K562 (cell line): Measurements from ENCODE around the gene SURF4. TPM values are rescaled to one million over a fixed set of nuclear protein-coding genes. Genes with fewer than 3 reads are reported as not detected.

ENCODE experiments used
- CC2D1A ChIP-seq: fragments of 450-650 bp; IDR thresholded peaks from 2 replicates; pipeline ENCODE4 v1.6.1; 2017; ENCODE audit warnings: mild to moderate bottlenecking
- CHD4 ChIP-seq: fragments of 200-600 bp; sonication (generic); IDR thresholded peaks from 3 replicates; pipeline ENCODE4 v1.6.1; 2012; ENCODE audit warnings: low read depth, mild to moderate bottlenecking, mixed read lengths, low read length, inconsistent platforms; ENCODE audit not compliant: insufficient read depth, insufficient replicate concordance, poor library complexity, severe bottlenecking
- FIP1L1 ChIP-seq: fragments of 200-400 bp; formaldehyde crosslinking; IDR thresholded peaks from 2 replicates; pipeline ENCODE4 v1.6.1; 2018; ENCODE audit warnings: mild to moderate bottlenecking, low read depth, low read length; ENCODE audit not compliant: poor library complexity, severe bottlenecking
- POLR2H ChIP-seq: IDR thresholded peaks from 2 replicates; pipeline ENCODE4 v1.6.1; 2016; ENCODE audit warnings: missing genetic modification characterization, low read depth, mild to moderate bottlenecking, control low read depth, missing compliant biosample characterization, moderate library complexity
- PTBP1 ChIP-seq: fragments of 200-400 bp; formaldehyde crosslinking; IDR thresholded peaks from 2 replicates; pipeline ENCODE4 v1.6.1; 2017; ENCODE audit warnings: low read depth, low read length
- RUNX1 ChIP-seq: sonication (generic); IDR thresholded peaks from 2 replicates; pipeline ENCODE4 v1.6.1; 2016; ENCODE audit warnings: antibody characterized with exemption, low read depth
- TAF15 ChIP-seq: fragments of 200-400 bp; formaldehyde crosslinking; IDR thresholded peaks from 2 replicates; pipeline ENCODE4 v1.6.1; 2017; ENCODE audit warnings: mild to moderate bottlenecking, low read depth, low read length, moderate library complexity
- ZNF121 ChIP-seq: sonication (generic); formaldehyde crosslinking; conservative IDR thresholded peaks from 2 replicates; pipeline ENCODE4 v1.8.0; 2022; ENCODE audit warnings: missing genetic modification reagents
- ZNF140 ChIP-seq: fragments of 250-450 bp; sonication (Bioruptor Pico); IDR thresholded peaks from 2 replicates; pipeline ENCODE4 v1.8.0; 2021; ENCODE audit warnings: moderate library complexity, mild to moderate bottlenecking, inconsistent platforms
- polyA plus RNA-seq, 8 experiments: library from polyadenylated mRNA; depleted of rRNA in 4 of 8; stranded (reverse) in 5 of 8; unstranded in 3 of 8; fragments of >200 nt; fragmentation: Nextera tagmentation in 2 of 8; fragmentation: Illumina TruSeq in 1 of 8; extraction: Ambion mirVana in 2 of 8; extraction: Trizol in 1 of 8; gene quantifications; 2 replicates each; pipeline versions ENCODE4 v1.2.1 to v1.2.3, GENCODE V29; 2011 to 2014; ENCODE audit warnings: inconsistent platforms in 1 of 8, missing spikeins in 1 of 8
- total RNA-seq, 7 experiments: library from RNA; depleted of rRNA in 6 of 7; stranded (reverse); fragments of >200 nt in 6 of 7; fragmentation: Illumina TruSeq in 2 of 7; extraction: Trizol in 2 of 7; gene quantifications; 2 replicates each; pipeline versions ENCODE4 v1.2.1 to v1.2.3, GENCODE V29; 2011 to 2021; ENCODE audit warnings: low replicate concordance in 1 of 7
- TF ChIP-seq, protein P1 (sequence below): sonication (generic); formaldehyde crosslinking; IDR thresholded peaks from 2 replicates; pipeline ENCODE4 v1.8.0; 2023; ENCODE audit warnings: mild to moderate bottlenecking, missing genetic modification reagents
- TF ChIP-seq, protein P2 (sequence below): fragments of 450-650 bp; IDR thresholded peaks from 2 replicates; pipeline ENCODE4 v1.6.1; 2016; ENCODE audit warnings: low read depth, mild to moderate bottlenecking, moderate library complexity
- TF ChIP-seq, protein P3 (sequence below), 2 experiments: IDR thresholded peaks in 1 of 2; conservative IDR thresholded peaks in 1 of 2; 2 replicates each; pipeline ENCODE4 v1.6.1; 2016; ENCODE audit warnings: low read depth in 2 of 2, mild to moderate bottlenecking in 1 of 2, missing compliant biosample characterization in 1 of 2, missing genetic modification characterization in 1 of 2, moderate library complexity in 1 of 2
- TF ChIP-seq, protein P4 (sequence below): fragments of 250-450 bp; sonication (Bioruptor Pico); IDR thresholded peaks from 2 replicates; pipeline ENCODE4 v1.8.0; 2022; ENCODE audit warnings: inconsistent platforms
- TF ChIP-seq, protein P5 (sequence below): sonication (generic); formaldehyde crosslinking; IDR thresholded peaks from 2 replicates; pipeline ENCODE4 v1.9.0; 2022; ENCODE audit warnings: mild to moderate bottlenecking, missing genetic modification reagents

Gene SURF4
- total and polyA plus RNA-seq, 9 of the 15 experiments (the other 6 are each of a cell fraction or from before 2014, with no cell fraction given) = 8.4 to 176 (median 130) TPM

DNA sequence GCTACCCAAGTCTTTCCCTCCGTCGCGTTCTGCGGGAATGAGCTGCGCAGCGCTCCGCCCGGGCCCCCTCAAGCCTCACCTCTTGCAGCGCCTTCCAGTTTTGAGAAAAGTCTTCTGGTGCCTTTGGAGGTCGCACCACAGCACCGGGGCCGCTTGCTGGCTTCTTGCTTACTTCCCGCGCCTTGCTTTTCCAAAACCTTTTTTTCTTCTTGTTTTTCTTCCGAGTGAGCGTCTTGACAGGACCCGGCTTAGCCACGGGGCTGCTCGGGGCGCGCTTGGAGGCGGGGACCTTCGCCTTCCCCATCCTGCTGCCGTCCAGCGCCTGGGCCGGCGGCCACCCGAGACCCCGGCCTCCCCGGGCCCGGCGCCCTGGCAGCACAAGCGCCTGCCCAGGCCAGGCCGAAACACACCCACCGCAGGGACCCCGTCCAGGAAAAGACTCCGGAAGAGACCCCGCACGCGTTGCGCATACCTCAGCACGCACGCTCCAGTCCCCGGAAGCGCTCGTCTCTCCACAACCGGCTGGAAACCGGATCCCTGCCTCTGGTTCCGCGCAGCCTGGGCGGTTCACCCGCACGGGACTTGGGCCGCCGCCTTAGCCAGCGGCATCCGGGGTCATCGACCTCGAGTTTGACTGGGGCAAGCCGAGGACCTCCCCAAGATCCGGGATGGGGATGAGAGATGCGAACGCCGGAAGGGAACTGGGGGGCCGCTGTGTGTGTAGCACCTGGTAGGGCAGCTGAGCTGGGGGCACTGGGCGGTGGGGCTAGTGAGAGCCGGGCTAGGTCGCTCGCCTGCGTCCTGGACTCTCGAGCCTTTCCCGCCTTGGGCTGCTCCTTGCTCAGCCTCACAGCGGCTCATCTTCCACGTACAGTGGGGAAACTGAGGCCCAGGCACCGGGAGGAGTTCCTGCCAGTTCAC, 41.9 kb upstream of the SURF4 start, which contains the start of gene REXO4 (continued):
- TF ChIP-seq CC2D1A = peak; percentile 46; the same call in 1 of the 2 replicates
- TF ChIP-seq, protein P1, sequence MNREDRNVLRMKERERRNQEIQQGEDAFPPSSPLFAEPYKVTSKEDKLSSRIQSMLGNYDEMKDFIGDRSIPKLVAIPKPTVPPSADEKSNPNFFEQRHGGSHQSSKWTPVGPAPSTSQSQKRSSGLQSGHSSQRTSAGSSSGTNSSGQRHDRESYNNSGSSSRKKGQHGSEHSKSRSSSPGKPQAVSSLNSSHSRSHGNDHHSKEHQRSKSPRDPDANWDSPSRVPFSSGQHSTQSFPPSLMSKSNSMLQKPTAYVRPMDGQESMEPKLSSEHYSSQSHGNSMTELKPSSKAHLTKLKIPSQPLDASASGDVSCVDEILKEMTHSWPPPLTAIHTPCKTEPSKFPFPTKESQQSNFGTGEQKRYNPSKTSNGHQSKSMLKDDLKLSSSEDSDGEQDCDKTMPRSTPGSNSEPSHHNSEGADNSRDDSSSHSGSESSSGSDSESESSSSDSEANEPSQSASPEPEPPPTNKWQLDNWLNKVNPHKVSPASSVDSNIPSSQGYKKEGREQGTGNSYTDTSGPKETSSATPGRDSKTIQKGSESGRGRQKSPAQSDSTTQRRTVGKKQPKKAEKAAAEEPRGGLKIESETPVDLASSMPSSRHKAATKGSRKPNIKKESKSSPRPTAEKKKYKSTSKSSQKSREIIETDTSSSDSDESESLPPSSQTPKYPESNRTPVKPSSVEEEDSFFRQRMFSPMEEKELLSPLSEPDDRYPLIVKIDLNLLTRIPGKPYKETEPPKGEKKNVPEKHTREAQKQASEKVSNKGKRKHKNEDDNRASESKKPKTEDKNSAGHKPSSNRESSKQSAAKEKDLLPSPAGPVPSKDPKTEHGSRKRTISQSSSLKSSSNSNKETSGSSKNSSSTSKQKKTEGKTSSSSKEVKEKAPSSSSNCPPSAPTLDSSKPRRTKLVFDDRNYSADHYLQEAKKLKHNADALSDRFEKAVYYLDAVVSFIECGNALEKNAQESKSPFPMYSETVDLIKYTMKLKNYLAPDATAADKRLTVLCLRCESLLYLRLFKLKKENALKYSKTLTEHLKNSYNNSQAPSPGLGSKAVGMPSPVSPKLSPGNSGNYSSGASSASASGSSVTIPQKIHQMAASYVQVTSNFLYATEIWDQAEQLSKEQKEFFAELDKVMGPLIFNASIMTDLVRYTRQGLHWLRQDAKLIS = peak; percentile 58; the same call in 1 of the 2 replicates
- TF ChIP-seq, protein P2, sequence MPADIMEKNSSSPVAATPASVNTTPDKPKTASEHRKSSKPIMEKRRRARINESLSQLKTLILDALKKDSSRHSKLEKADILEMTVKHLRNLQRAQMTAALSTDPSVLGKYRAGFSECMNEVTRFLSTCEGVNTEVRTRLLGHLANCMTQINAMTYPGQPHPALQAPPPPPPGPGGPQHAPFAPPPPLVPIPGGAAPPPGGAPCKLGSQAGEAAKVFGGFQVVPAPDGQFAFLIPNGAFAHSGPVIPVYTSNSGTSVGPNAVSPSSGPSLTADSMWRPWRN = no peak; the same call in 1 of the 2 replicates
- TF ChIP-seq PTBP1 = 0 out of 2 replicates have a peak, but pooled peaks have one; percentile 53
- TF ChIP-seq, protein P3, sequence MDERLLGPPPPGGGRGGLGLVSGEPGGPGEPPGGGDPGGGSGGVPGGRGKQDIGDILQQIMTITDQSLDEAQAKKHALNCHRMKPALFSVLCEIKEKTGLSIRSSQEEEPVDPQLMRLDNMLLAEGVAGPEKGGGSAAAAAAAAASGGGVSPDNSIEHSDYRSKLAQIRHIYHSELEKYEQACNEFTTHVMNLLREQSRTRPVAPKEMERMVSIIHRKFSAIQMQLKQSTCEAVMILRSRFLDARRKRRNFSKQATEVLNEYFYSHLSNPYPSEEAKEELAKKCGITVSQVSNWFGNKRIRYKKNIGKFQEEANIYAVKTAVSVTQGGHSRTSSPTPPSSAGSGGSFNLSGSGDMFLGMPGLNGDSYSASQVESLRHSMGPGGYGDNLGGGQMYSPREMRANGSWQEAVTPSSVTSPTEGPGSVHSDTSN (CRISPR knock-in tag; IDR thresholded peaks at IDR 0.05; ENCODE audit: low read depth) = no peak
- TF ChIP-seq, protein P3 (tag; conservative IDR thresholded peaks at IDR 0.05; ENCODE audit: low read depth) = no peak
- TF ChIP-seq, protein P4, sequence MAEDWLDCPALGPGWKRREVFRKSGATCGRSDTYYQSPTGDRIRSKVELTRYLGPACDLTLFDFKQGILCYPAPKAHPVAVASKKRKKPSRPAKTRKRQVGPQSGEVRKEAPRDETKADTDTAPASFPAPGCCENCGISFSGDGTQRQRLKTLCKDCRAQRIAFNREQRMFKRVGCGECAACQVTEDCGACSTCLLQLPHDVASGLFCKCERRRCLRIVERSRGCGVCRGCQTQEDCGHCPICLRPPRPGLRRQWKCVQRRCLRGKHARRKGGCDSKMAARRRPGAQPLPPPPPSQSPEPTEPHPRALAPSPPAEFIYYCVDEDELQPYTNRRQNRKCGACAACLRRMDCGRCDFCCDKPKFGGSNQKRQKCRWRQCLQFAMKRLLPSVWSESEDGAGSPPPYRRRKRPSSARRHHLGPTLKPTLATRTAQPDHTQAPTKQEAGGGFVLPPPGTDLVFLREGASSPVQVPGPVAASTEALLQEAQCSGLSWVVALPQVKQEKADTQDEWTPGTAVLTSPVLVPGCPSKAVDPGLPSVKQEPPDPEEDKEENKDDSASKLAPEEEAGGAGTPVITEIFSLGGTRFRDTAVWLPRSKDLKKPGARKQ (CRISPR knock-in tag) = no peak
- TF ChIP-seq ZNF140 (CRISPR knock-in tag) = no peak
- TF ChIP-seq RUNX1 = no peak
- TF ChIP-seq, protein P5, sequence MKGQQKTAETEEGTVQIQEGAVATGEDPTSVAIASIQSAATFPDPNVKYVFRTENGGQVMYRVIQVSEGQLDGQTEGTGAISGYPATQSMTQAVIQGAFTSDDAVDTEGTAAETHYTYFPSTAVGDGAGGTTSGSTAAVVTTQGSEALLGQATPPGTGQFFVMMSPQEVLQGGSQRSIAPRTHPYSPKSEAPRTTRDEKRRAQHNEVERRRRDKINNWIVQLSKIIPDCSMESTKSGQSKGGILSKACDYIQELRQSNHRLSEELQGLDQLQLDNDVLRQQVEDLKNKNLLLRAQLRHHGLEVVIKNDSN (CRISPR knock-in tag) = no peak
- TF ChIP-seq ZNF121 = no peak
- no peak for TF ChIP-seq TAF15
- peak; percentile 74 for TF ChIP-seq FIP1L1
- no peak for TF ChIP-seq POLR2H (tag)
- no peak for TF ChIP-seq CHD4
